SIG-M5 treated with dmso at 0.1 percent for 504 hours (cell line): Measurements from ENCODE around the gene LYZ.
A peak's percentile ranks its signal among the peaks of the same experiment; 100 is the strongest.

Source experiments
- DNase-seq: peaks from one replicate; lab custom pipeline; 2025; ENCODE audit not compliant: unreplicated experiment; lab: John Stamatoyannopoulos, UW

Gene LYZ

DNA sequence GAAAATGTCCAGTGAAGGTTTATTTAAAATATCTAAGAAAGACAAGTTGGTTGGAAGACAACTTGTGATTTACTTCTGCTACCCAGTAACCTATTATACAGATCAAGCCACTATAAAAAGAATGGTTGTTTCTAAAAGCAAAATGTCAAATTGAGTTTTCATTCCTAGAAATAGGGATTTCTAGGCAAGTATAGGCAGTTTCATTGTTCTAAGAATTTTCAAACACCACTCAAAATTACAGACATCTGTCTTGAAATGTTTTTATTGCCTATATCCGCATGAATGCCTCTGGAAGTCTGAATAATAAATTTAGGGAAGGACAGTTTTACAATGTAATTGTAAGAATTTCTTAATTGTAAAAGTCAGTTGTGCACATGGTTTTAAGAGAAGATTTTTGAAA, 20.0 kb downstream of the LYZ start:
- DNase-seq: no peak

DNA sequence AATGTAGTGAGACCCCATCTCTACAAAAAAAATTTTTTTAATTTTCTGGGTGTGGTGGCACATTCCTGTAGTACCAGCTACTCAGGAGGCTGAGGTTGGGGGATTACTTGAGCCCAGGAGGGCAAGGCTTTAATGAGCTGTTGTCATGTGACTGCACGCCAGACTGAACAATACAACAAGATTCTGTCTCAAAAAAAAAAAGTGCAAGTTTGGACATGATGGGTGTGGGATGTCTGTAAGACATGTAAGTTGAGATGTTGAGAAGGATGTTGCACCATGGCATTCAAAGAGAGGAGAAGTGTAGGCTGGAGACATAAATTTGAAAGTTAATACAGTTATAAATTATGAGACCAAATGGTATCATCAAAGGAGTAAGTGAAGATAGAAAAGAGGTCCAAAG, 34.9 kb downstream of the LYZ start:
- no peak for DNase-seq

GRCh38 chr12:69385038-69385437, 36.9 kb downstream of the LYZ start:
- DNase-seq: no peak

DNA sequence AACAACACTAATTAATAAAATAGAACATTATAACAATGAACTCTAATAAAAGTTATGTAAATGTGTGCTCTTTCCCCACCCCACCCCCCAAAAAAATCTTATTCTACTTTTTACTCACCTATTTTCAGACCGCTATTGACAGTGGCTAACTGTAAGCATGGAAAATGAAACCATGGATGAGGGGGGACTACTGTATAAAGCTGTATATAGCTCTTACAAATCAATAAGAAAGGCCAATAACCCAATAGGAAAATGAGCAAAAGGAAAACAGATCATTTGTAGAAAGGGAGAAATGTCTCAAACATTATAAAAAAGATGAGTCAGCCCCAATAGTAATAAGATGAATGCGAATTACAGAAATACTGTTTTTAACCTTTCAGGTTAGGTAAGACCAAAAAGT, 38.7 kb downstream of the LYZ start:
- no peak for DNase-seq

- DNase-seq: peak; percentile 45
Observed at GRCh38 chr12:69388371-69388770, 40.2 kb downstream of the LYZ start.

GRCh38 chr12:69389831-69390230, 41.6 kb downstream of the LYZ start:
- no peak for DNase-seq

- no peak for DNase-seq
Observed at GRCh38 chr12:69392179-69392928, 44.2 kb downstream of the LYZ start.

- no peak for DNase-seq
Observed at GRCh38 chr12:69396041-69396440, 47.9 kb downstream of the LYZ start.

DNA sequence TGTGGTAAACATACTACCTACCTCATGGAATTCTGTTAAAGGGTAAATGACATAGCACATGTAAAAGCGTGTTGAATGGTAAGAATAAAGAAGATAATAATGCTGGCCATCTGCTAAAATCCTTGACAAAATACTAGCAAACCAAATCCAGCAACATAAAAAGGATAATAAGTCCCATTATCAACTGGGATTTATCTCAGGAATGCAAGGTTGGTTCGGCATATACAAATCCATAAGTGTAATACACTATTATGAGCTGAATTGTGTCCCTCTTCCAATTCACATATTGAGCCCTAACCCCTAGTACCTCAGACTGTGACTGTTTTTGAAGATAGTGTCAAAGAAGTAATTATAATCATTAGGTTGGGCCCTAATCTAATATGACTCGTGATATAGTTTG, 48.8 kb downstream of the LYZ start:
- no peak for DNase-seq

- DNase-seq: no peak
Observed at GRCh38 chr12:69397978-69398377, 49.8 kb downstream of the LYZ start.

DNA sequence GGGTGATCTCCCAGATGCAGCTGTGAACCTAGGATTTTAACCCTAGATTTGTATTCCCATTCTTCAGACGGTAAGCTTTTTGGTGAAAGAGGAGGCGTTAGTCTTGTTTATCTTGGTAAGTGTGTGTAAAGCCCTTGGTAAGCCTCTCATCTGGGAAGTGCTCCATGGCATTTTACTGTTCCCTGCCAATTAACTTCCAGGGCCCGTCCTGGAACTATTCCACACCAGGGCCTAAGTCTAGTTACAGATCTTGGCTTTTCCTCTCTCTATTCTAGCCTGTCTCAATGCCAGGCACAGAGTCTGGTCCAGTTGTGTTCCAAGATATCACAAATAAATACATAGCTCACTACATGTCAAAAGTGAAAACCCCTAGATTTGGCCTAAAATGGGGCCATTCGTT, 53.8 kb downstream of the LYZ start:
- no peak for DNase-seq
